A549 (cell line): ENCODE measurements around the gene RNF40. TPM values are rescaled to one million over a fixed set of nuclear protein-coding genes. Genes with fewer than 3 reads are reported as not detected.

ENCODE experiments used
- ATAC-seq, 2 experiments: fragments of 200-7000 bp in 1 of 2; fragments of >200 bp in 1 of 2; cut with Nextera tagmentation in 1 of 2; cut with Tn5 transposase in 1 of 2; 3 replicates each; pipeline versions ENCODE4 v1.8.0 to v1.9.1; 2018 to 2020; ENCODE audit warnings: mild to moderate bottlenecking in 1 of 2, moderate library complexity in 1 of 2
- CTCF ChIA-PET: fragments of 300-600 bp; sonication (Branson Sonifier 250); formaldehyde crosslinking; extraction: SDS; loops from one replicate; lab custom pipeline; 2021; ENCODE audit warnings: antibody characterized with exemption, inconsistent platforms; lab: Yijun Ruan, JAX
- POLR2A ChIA-PET: fragments of 350-600 bp; formaldehyde crosslinking; extraction: SDS; loops from one replicate; lab custom pipeline; 2021; ENCODE audit warnings: antibody characterized with exemption, inconsistent platforms; lab: Yijun Ruan, JAX
- DNase-seq, 2 experiments: peaks; one replicate each; pipeline versions ENCODE4 v3.0.0 to v3.0.0-alpha.2; 2011 to 2016; ENCODE audit warnings: low read depth in 1 of 2, low spot score in 1 of 2
- FAIRE-seq: peaks from 2 replicates; lab custom pipeline; 2011; peaks lifted over from hg19 to GRCh38; lab: Jason Lieb, UNC
- H3K27ac ChIP-seq, 2 experiments: fragments of >200 bp; sonication (Bioruptor Twin); formaldehyde crosslinking; 3 replicates each; pipeline ENCODE4 v1.5.1; 2016 to 2017
- H3K4me1 ChIP-seq: fragments of >200 bp; sonication (Bioruptor Twin); formaldehyde crosslinking; 3 replicates; pipeline ENCODE4 v1.6.1; 2016
- H3K4me2 ChIP-seq: fragments of >200 bp; sonication (Bioruptor Twin); formaldehyde crosslinking; 3 replicates; pipeline ENCODE4 v1.6.1; 2016
- H3K4me3 ChIP-seq: fragments of >200 bp; sonication (Bioruptor Twin); formaldehyde crosslinking; 3 replicates; pipeline ENCODE4 v1.5.1; 2016
- H3K9me3 ChIP-seq: fragments of >200 bp; sonication (Bioruptor Twin); formaldehyde crosslinking; 3 replicates; pipeline ENCODE4 v1.6.1; 2016
- BCL3 ChIP-seq: fragments of >200 bp; sonication (Bioruptor Twin); formaldehyde crosslinking; IDR thresholded peaks from 3 replicates; pipeline ENCODE4 v1.6.1; 2016
- CBX8 ChIP-seq: fragments of 200-600 bp; sonication (generic); IDR thresholded peaks from 2 replicates; pipeline ENCODE4 v1.6.1; 2016
- CEBPB ChIP-seq, 2 experiments: fragments of >200 bp in 1 of 2; sonication (Bioruptor Twin) in 1 of 2; formaldehyde crosslinking in 1 of 2; IDR thresholded peaks; 2 replicates each; pipeline ENCODE4 v1.6.1; 2012 to 2016
- CTCF ChIP-seq: fragments of >200 bp; sonication (Bioruptor Twin); formaldehyde crosslinking; IDR thresholded peaks from 3 replicates; pipeline ENCODE4 v1.5.1; 2016
- GATA3 ChIP-seq: IDR thresholded peaks from 2 replicates; pipeline ENCODE4 v1.6.1; 2012; ENCODE audit warnings: borderline replicate concordance
- HEYL ChIP-seq: fragments of 250-450 bp; sonication (Bioruptor Pico); IDR thresholded peaks from 2 replicates; pipeline ENCODE4 v1.8.0; 2021; ENCODE audit warnings: mild to moderate bottlenecking, moderate library complexity
- HOXB5 ChIP-seq: fragments of 250-450 bp; sonication (Bioruptor Pico); IDR thresholded peaks from 2 replicates; pipeline ENCODE4 v1.5.0; 2020; ENCODE audit warnings: mild to moderate bottlenecking, moderate library complexity
- JUNB ChIP-seq: fragments of >200 bp; sonication (Bioruptor Twin); formaldehyde crosslinking; IDR thresholded peaks from 2 replicates; pipeline ENCODE4 v1.6.1; 2016
- KDM5A ChIP-seq: fragments of 200-600 bp; sonication (generic); IDR thresholded peaks from 2 replicates; pipeline ENCODE4 v1.6.1; 2016; ENCODE audit warnings: antibody characterized with exemption, mild to moderate bottlenecking
- MAFK ChIP-seq: fragments of 450-650 bp; IDR thresholded peaks from 2 replicates; pipeline ENCODE4 v1.6.1; 2014; ENCODE audit not compliant: partially characterized antibody
- MAX ChIP-seq: IDR thresholded peaks from 2 replicates; pipeline ENCODE4 v1.6.1; 2012
- NFE2L2 ChIP-seq: fragments of 150-350 bp; conservative IDR thresholded peaks from 2 replicates; pipeline ENCODE4 v1.6.1; 2014; ENCODE audit warnings: low read length
- NPAS2 ChIP-seq: fragments of 250-450 bp; sonication (Bioruptor Pico); IDR thresholded peaks from 2 replicates; pipeline ENCODE4 v1.8.0; 2022; ENCODE audit warnings: mild to moderate bottlenecking, moderate library complexity, borderline replicate concordance
- NR3C1 ChIP-seq: fragments of >200 bp; sonication (Bioruptor Twin); formaldehyde crosslinking; IDR thresholded peaks from 3 replicates; pipeline ENCODE4 v1.6.1; 2017
- POLR2A ChIP-seq: IDR thresholded peaks from 2 replicates; pipeline ENCODE4 v1.6.1; 2012; ENCODE audit warnings: mild to moderate bottlenecking, low read length
- RAD21 ChIP-seq, 2 experiments: fragments of >200 bp in 1 of 2; sonication (Bioruptor Twin) in 1 of 2; formaldehyde crosslinking in 1 of 2; IDR thresholded peaks in 1 of 2; conservative IDR thresholded peaks in 1 of 2; 2 replicates in 1 of 2; 3 replicates in 1 of 2; pipeline ENCODE4 v1.6.1; 2012 to 2018; ENCODE audit warnings: inconsistent platforms in 1 of 2
- RCOR1 ChIP-seq: fragments of 150-350 bp; IDR thresholded peaks from 2 replicates; pipeline ENCODE4 v1.6.1; 2014; ENCODE audit warnings: antibody characterized with exemption, low read length, low read depth
- RNF2 ChIP-seq: fragments of 200-600 bp; sonication (generic); IDR thresholded peaks from 2 replicates; pipeline ENCODE4 v1.6.1; 2016; ENCODE audit warnings: low read depth, mild to moderate bottlenecking, antibody characterized with exemption, moderate library complexity, borderline replicate concordance
- SMC3 ChIP-seq: fragments of >200 bp; sonication (Bioruptor Twin); formaldehyde crosslinking; IDR thresholded peaks from 3 replicates; pipeline ENCODE4 v1.6.1; 2018; ENCODE audit warnings: inconsistent platforms
- SREBF2 ChIP-seq: fragments of 450-650 bp; IDR thresholded peaks from 2 replicates; pipeline ENCODE4 v1.6.1; 2014; ENCODE audit warnings: mild to moderate bottlenecking, moderate library complexity
- ZC3H11A ChIP-seq: fragments of 450-650 bp; IDR thresholded peaks from 2 replicates; pipeline ENCODE4 v1.6.1; 2014; ENCODE audit warnings: antibody characterized with exemption, mild to moderate bottlenecking
- ZSCAN20 ChIP-seq: fragments of 250-450 bp; sonication (Bioruptor Pico); IDR thresholded peaks from 2 replicates; pipeline ENCODE4 v1.8.0; 2022; ENCODE audit warnings: mild to moderate bottlenecking, moderate library complexity
- WGBS: methylation state at CpG from one replicate; pipeline ENCODE4 v1.1.6; 2017; ENCODE audit errors: missing lambda C conversion rate; 5-methylcytosine and 5-hydroxymethylcytosine counted together
- polyA plus RNA-seq, 4 experiments: library from polyadenylated mRNA; depleted of rRNA in 3 of 4; stranded (reverse); fragments of >200 nt; fragmentation: RNase III in 1 of 4; extraction: RNeasy Plus Mini Kit Qiagen cat#74134 plus additional on column Dnase treatment in 1 of 4; gene quantifications; 2 replicates in 3 of 4; 3 replicates in 1 of 4; pipeline ENCODE4 v1.2.3, GENCODE V29; 2011 to 2017
- TF ChIP-seq, protein P1 (sequence below): IDR thresholded peaks from 2 replicates; pipeline ENCODE4 v1.6.1; 2012; ENCODE audit warnings: low read depth, borderline replicate concordance
- TF ChIP-seq, protein P2 (sequence below): fragments of 250-450 bp; sonication (Bioruptor Pico); IDR thresholded peaks from 2 replicates; pipeline ENCODE4 v1.5.0; 2020; ENCODE audit warnings: low read depth, mild to moderate bottlenecking, moderate library complexity

RNF40 gene
- polyA plus RNA-seq, 2 of the 4 experiments (the other 2 are of a cell fraction): 66.1 to 69.9 TPM

DNA sequence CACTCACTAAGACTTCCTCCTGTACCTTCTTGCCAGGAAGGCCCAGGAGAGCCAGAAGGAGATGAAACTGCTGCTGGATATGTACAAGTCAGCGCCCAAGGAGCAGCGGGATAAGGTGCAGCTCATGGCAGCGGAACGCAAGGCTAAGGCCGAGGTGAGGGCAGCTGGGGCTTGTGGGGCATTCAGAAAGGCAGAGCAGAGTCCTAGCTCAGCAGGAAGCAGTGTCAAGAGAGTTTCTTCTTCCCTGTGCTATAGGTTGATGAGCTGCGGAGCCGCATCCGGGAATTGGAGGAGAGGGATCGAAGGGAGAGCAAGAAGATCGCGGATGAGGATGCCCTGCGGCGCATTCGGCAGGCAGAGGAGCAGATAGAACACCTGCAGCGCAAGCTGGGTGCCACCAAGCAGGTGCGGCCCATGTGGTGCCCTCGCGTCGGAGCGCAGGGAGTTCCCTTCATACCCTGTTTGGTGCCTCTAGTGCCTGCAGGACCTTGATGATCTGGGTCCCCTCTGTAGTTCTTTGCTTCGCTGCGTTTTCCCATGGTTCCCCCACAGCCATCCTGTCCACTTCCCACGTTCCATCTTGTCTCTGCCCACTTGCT is 6.6 kb downstream of the RNF40 start:
- POLR2A ChIA-PET: no interaction called here
- H3K4me2 ChIP-seq: no peak overlapping the region
- H3K4me1 ChIP-seq: peaks cover 3% of the 10 kb centered on the region; the same call in 2 of the 3 replicates
- DNase-seq (no peak), FAIRE-seq (no peak), ATAC-seq (no peak)
- WGBS: 96% methylated on average over 23 of the region's 23 CpGs
- H3K9me3 ChIP-seq: no peaks in the 10 kb centered on the region
- no peak overlapping the region for H3K27ac ChIP-seq
- CTCF ChIA-PET: interaction anchor here (0.6 to 2.0 kb wide), 3 partner anchors 16 to 173 kb away, joined by 3 to 8 read pairs (median 4); no protein-coding TSS in a partner anchor
- no peak overlapping the region for H3K4me3 ChIP-seq
- no peak for TF ChIP-seq RAD21 (conservative IDR thresholded peaks at IDR 0.05 in 1 of 2, IDR thresholded peaks at IDR 0.05 in 1 of 2)
- no peak for TF ChIP-seq HOXB5 (CRISPR knock-in tag)

DNA sequence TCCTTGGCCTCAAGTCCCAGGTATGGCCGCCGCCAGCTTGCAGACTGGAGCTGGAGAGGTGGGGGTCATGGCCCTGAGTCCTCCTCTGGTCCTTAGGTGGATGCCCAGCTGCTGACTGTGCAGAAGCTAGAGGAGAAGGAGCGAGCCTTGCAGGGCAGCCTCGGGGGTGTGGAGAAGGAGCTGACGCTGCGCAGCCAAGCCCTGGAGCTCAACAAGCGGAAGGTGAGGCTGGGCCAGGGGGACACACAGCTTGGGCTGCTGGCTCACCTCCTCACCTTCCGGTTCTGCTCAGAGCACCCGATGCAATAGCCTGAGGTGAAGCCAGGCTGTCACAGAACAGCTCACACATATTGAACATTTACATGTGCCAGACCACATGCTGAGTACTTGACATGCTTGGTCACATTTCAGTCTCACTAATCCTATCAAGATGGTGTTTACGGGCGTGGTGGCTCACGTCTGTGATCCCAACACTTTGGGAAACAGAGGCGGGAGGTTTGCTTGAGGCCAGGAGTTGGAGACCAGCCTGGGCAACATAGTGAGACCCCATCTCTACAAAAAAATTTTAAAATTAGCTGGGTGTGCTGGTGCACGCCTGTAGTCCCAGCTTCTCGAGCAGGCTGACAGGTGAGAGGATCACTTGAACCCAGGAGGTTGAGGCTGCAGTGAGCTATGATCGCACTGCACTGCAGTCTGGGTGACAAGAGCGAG is 7.4 kb downstream of the RNF40 start:
- CTCF ChIA-PET: interaction anchor here (2.0 kb wide), 1 partner anchor 44 kb away, joined by 8 read pairs; no protein-coding TSS in a partner anchor
- WGBS: 93% methylated on average over 17 of the region's 17 CpGs
- H3K4me3 ChIP-seq: no peak overlapping the region
- no peak overlapping the region for H3K4me2 ChIP-seq
- POLR2A ChIA-PET: no interaction called here
- no peak for TF ChIP-seq KDM5A
- TF ChIP-seq RCOR1: no peak
- TF ChIP-seq, protein P1, sequence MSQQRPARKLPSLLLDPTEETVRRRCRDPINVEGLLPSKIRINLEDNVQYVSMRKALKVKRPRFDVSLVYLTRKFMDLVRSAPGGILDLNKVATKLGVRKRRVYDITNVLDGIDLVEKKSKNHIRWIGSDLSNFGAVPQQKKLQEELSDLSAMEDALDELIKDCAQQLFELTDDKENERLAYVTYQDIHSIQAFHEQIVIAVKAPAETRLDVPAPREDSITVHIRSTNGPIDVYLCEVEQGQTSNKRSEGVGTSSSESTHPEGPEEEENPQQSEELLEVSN: no peak
- TF ChIP-seq RNF2: no peak
- no peak for TF ChIP-seq CTCF
- no peak for TF ChIP-seq GATA3
- no peak for TF ChIP-seq NR3C1
- TF ChIP-seq RAD21 (conservative IDR thresholded peaks at IDR 0.05 in 1 of 2, IDR thresholded peaks at IDR 0.05 in 1 of 2): no peak
- TF ChIP-seq MAFK: no peak
- TF ChIP-seq ZC3H11A: no peak
- no peak for TF ChIP-seq SREBF2
- DNase-seq (no peak), FAIRE-seq (no peak), ATAC-seq (no peak)
- no peak overlapping the region for H3K27ac ChIP-seq
- H3K4me1 ChIP-seq: no peaks in the 10 kb centered on the region
- H3K9me3 ChIP-seq: no peaks in the 10 kb centered on the region

DNA sequence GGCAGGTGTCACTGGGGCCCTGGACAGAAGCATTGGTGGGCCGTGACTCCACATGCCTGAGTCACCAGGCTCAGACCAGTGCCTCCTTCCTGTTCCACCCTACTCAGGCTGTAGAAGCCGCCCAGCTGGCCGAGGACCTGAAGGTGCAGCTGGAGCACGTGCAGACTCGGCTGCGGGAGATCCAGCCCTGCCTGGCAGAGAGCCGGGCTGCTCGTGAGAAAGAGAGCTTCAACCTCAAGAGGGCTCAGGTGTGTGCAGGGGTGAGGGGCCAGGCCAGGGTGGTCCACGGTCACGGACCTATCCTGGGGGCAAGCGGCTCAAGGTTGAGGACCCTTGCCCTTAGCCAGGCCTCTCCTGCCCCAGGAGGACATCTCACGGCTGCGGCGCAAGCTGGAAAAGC is 9.6 kb downstream of the RNF40 start:
- FAIRE-seq: no peak
- CTCF ChIA-PET: interaction anchor here (1.8 kb wide), 1 partner anchor 130 kb away, joined by 4 read pairs; no protein-coding TSS in a partner anchor
- no peak for TF ChIP-seq MAX
- TF ChIP-seq KDM5A: no peak
- TF ChIP-seq JUNB: no peak
- no peak for TF ChIP-seq SMC3
- no peak for TF ChIP-seq HEYL
- no peak for TF ChIP-seq BCL3
- TF ChIP-seq CEBPB (IDR thresholded peaks at IDR 0.05): no peak
- no peak for TF ChIP-seq POLR2A
- TF ChIP-seq ZSCAN20: no peak
- no peak for TF ChIP-seq CBX8
- TF ChIP-seq SREBF2: no peak
- TF ChIP-seq, protein P2, sequence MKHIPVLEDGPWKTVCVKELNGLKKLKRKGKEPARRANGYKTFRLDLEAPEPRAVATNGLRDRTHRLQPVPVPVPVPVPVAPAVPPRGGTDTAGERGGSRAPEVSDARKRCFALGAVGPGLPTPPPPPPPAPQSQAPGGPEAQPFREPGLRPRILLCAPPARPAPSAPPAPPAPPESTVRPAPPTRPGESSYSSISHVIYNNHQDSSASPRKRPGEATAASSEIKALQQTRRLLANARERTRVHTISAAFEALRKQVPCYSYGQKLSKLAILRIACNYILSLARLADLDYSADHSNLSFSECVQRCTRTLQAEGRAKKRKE (CRISPR knock-in tag): no peak
- TF ChIP-seq NPAS2: no peak
- TF ChIP-seq NFE2L2: no peak
- TF ChIP-seq, protein P1: no peak
- H3K27ac ChIP-seq: no peak overlapping the region
- peaks cover 6% of the 10 kb centered on the region for H3K4me1 ChIP-seq
- no peak overlapping the region for H3K4me2 ChIP-seq
- H3K9me3 ChIP-seq: no peaks in the 10 kb centered on the region
- ATAC-seq: no peak
- POLR2A ChIA-PET: interaction anchor here (0.9 to 1.4 kb wide), 2 partner anchors 24 to 43 kb away, joined by 3 to 4 read pairs; partner anchors contain the start of gene PHKG2
- 93% methylated on average over 14 of the region's 14 CpGs for WGBS
- no peak for DNase-seq
- no peak overlapping the region for H3K4me3 ChIP-seq
